PC-9 (cell line): ENCODE data around the gene SNAP47. TPM values are rescaled to one million over a fixed set of nuclear protein-coding genes. Genes with fewer than 3 reads are reported as not detected.

ENCODE experiments used
- BruUV-seq: library from RNA; stranded (reverse); fragments of 400-500 nt; replicated peaks from 2 replicates; lab custom pipeline; 2021; lab: Mats Ljungman, UMichigan
- CTCF ChIA-PET: fragments of 300-600 bp; sonication (Branson Sonifier 250); formaldehyde crosslinking; loops from one replicate; lab custom pipeline; 2022; ENCODE audit warnings: antibody characterized with exemption; lab: Charles Lee
- POLR2A ChIA-PET: fragments of 300-600 bp; sonication (Branson Sonifier 250); formaldehyde crosslinking; loops from one replicate; lab custom pipeline; 2022; ENCODE audit warnings: antibody characterized with exemption; ENCODE audit not compliant: unreplicated experiment; lab: Charles Lee
- DNase-seq, 2 experiments: peaks; one replicate each; pipeline versions ENCODE4 v3.0.0 to v3.0.0-alpha.2; 2015 to 2022; ENCODE audit warnings: mixed read lengths in 1 of 2
- H2AFZ ChIP-seq: fragments of 200-600 bp; sonication (generic); 2 replicates; pipeline ENCODE4 v1.8.1; 2017; ENCODE audit warnings: antibody characterized with exemption
- H3F3A ChIP-seq: fragments of 200-600 bp; sonication (generic); 2 replicates; pipeline ENCODE4 v1.8.1; 2017; ENCODE audit warnings: antibody characterized with exemption, mild to moderate bottlenecking, low read depth; ENCODE audit not compliant: insufficient read depth
- H3K27ac ChIP-seq: fragments of 200-600 bp; sonication (generic); 2 replicates; pipeline ENCODE4 v1.6.1; 2016; ENCODE audit warnings: mixed run types
- H3K27me3 ChIP-seq: fragments of 200-600 bp; sonication (generic); 2 replicates; pipeline ENCODE4 v1.6.1; 2016; ENCODE audit warnings: low read depth, mixed run types; ENCODE audit not compliant: insufficient read depth
- H3K36me3 ChIP-seq: fragments of 200-600 bp; sonication (generic); 2 replicates; pipeline ENCODE4 v1.6.1; 2016; ENCODE audit warnings: low read depth, mixed run types
- H3K4me1 ChIP-seq: fragments of 200-600 bp; sonication (generic); replicated peaks from 2 replicates; pipeline ENCODE4 v1.6.1; 2016; ENCODE audit warnings: mixed run types; ENCODE audit not compliant: insufficient read depth
- H3K4me2 ChIP-seq: fragments of 200-600 bp; sonication (generic); 2 replicates; pipeline ENCODE4 v1.6.1; 2017; ENCODE audit warnings: mixed run types
- H3K4me3 ChIP-seq: fragments of 200-600 bp; sonication (generic); 2 replicates; pipeline ENCODE4 v1.6.1; 2016; ENCODE audit warnings: mixed run types
- H3K79me2 ChIP-seq: fragments of 200-600 bp; sonication (generic); 2 replicates; pipeline ENCODE4 v1.6.1; 2017; ENCODE audit warnings: low read depth, mixed run types
- H3K9me2 ChIP-seq: fragments of 200-600 bp; sonication (generic); 2 replicates; pipeline ENCODE4 v1.8.1; 2017; ENCODE audit warnings: mild to moderate bottlenecking; ENCODE audit not compliant: insufficient read depth
- H3K9me3 ChIP-seq: fragments of 200-600 bp; sonication (generic); 2 replicates; pipeline ENCODE4 v1.8.1; 2016; ENCODE audit warnings: low read depth; ENCODE audit not compliant: insufficient read depth
- H4K20me1 ChIP-seq: fragments of 200-600 bp; sonication (generic); 2 replicates; pipeline ENCODE4 v1.8.1; 2017; ENCODE audit not compliant: insufficient read depth
- CTCF ChIP-seq: fragments of 200-600 bp; sonication (generic); conservative IDR thresholded peaks from 2 replicates; pipeline ENCODE4 v1.6.1; 2017; ENCODE audit warnings: mixed run types, antibody characterized with exemption, mild to moderate bottlenecking, moderate library complexity
- EZH2 ChIP-seq: fragments of 200-600 bp; sonication (generic); IDR thresholded peaks from 2 replicates; pipeline ENCODE4 v1.8.0; 2017; ENCODE audit warnings: antibody characterized with exemption, low read depth
- intact Hi-C: fragments of 100-400 bp; cut with micrococcal nuclease; formaldehyde crosslinking; loops from one replicate; pipeline ENCODE4 v1.10.0; 2022; ENCODE audit not compliant: unreplicated experiment
- total RNA-seq: library from RNA; stranded (reverse); gene quantifications from 2 replicates; pipeline ENCODE4 v1.2.3, GENCODE V29; 2021

The SNAP47 gene
- total RNA-seq, 1 experiment from 2014 or later = 70.2 TPM

- CTCF ChIA-PET = no interaction called here
- POLR2A ChIA-PET = no interaction called here
- intact Hi-C loops = no loop called here
These were observed 16.3 kb upstream of the SNAP47 start for GRCh38 chr1:227718932-227719331.

GRCh38 chr1:227723474-227723873 lies 11.8 kb upstream of the SNAP47 start:
- no peak overlapping the region for H3K27ac ChIP-seq
- peaks cover 8% of the 10 kb centered on the region; the same call in 1 of the 2 replicates for H3F3A ChIP-seq
- H3K27me3 ChIP-seq = 0 out of 2 replicates have a peak, but pooled peaks cover 3% of the 10 kb centered on the region
- POLR2A ChIA-PET = no interaction called here
- H3K4me2 ChIP-seq = no peak overlapping the region
- intact Hi-C loops = no loop called here
- BruUV-seq = no TSS peak
- no peaks in the 10 kb centered on the region for H3K9me2 ChIP-seq
- DNase-seq = no peak
- H3K36me3 ChIP-seq = no peaks in the 10 kb centered on the region
- no peaks in the 10 kb centered on the region for H4K20me1 ChIP-seq
- no peak overlapping the region for H2AFZ ChIP-seq
- peaks cover 25% of the 10 kb centered on the region for H3K9me3 ChIP-seq
- H3K4me1 ChIP-seq = peaks cover 6% of the 10 kb centered on the region; the same call in 1 of the 2 replicates
- CTCF ChIA-PET = no interaction called here
- no peaks in the 10 kb centered on the region for H3K79me2 ChIP-seq
- TF ChIP-seq CTCF (no peak), EZH2 (no peak)
- H3K4me3 ChIP-seq = no peak overlapping the region

More at GRCh38 chr1:227718932-227719331, 16.3 kb upstream of the SNAP47 start:
- Histone ChIP-seq H3K36me3 (no peaks in the 10 kb centered on the region), H3K27ac (no peak overlapping the region), H3K4me2 (no peak overlapping the region), H3K9me2 (no peaks in the 10 kb centered on the region), H2AFZ (no peak overlapping the region), H3K9me3 (peaks cover 15% of the 10 kb centered on the region), H4K20me1 (no peaks in the 10 kb centered on the region), H3K79me2 (no peaks in the 10 kb centered on the region), H3K4me1 (no peaks in the 10 kb centered on the region), H3K27me3 (peaks cover 12% of the 10 kb centered on the region; the same call in 1 of the 2 replicates), H3F3A (no peaks in the 10 kb centered on the region), H3K4me3 (no peak overlapping the region)
- BruUV-seq = no TSS peak
- DNase-seq = no peak
- TF ChIP-seq CTCF (no peak), EZH2 (no peak)

GRCh38 chr1:227725046-227725445 lies 10.2 kb upstream of the SNAP47 start:
- Histone ChIP-seq H3K27ac (no peak overlapping the region), H3K79me2 (no peaks in the 10 kb centered on the region), H3K4me3 (no peak overlapping the region), H2AFZ (no peak overlapping the region), H3F3A (peaks cover 13% of the 10 kb centered on the region; the same call in 1 of the 2 replicates), H3K9me2 (no peaks in the 10 kb centered on the region), H3K4me2 (no peak overlapping the region), H3K4me1 (peaks cover 6% of the 10 kb centered on the region), H3K36me3 (no peaks in the 10 kb centered on the region), H3K9me3 (peaks cover 25% of the 10 kb centered on the region), H3K27me3 (0 out of 2 replicates have a peak, but pooled peaks cover 3% of the 10 kb centered on the region), H4K20me1 (no peaks in the 10 kb centered on the region)
- TF ChIP-seq EZH2 (no peak), CTCF (no peak)
- POLR2A ChIA-PET = no interaction called here
- CTCF ChIA-PET = no interaction called here
- intact Hi-C loops = no loop called here
- no TSS peak for BruUV-seq
- DNase-seq = no peak
